Measurements from ENCODE around the gene DCC. TPM values are rescaled to one million over a fixed set of nuclear protein-coding genes. Genes with fewer than 3 reads are reported as not detected.

The DCC gene
- total and polyA plus RNA-seq, 5 donors, result 0.02 to 0.28 (median 0.17) TPM; not detected in 2

DNA sequence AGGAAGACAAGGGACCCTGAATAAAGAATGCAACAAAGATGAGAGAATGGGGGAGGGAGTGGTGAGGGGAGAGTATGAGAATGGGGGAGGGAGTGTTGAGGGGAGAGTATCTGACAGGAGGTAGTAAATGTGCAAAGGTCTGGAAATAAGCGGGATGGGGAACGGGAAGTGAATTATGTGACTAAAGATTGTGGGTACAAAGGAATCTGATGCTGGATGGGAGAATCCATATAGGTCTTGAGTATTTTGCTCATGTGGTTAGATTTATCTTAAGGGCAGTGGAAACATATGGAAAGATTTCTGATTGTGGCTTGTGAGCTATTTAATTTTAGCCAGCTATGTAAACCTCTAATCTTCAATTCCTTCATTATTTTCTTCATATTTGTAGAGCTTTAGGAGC is 593.4 kb downstream of the DCC start:
- Histone ChIP-seq H3K27me3 (ENCODE audit: control insufficient read depth, insufficient read depth) (no peaks in the 10 kb centered on the region), H3K4me3 (ENCODE audit: low read length) (no peak overlapping the region), H3K9me3 (ENCODE audit: control insufficient read depth, low read length) (no peaks in the 10 kb centered on the region), H3K27ac (ENCODE audit: low read length) (no peak overlapping the region), H3K4me1 (ENCODE audit: control insufficient read depth, insufficient read depth, low read length) (no peaks in the 10 kb centered on the region)
- ATAC-seq (no peak), DNase-seq (no peak)
- WGBS, result 80% methylated on average over 2 of the region's 2 CpGs
- intact Hi-C loops (cut with DNase I), result no loop called here

GRCh38 chr18:52936931-52937330 is 596.9 kb downstream of the DCC start:
- H3K27me3 ChIP-seq (ENCODE audit: control insufficient read depth, insufficient read depth), result no peaks in the 10 kb centered on the region
- no peak overlapping the region for H3K27ac ChIP-seq (ENCODE audit: low read length)
- 39% methylated on average over 1 of the region's 1 CpG for WGBS
- H3K4me3 ChIP-seq (ENCODE audit: low read length), result no peak overlapping the region
- DNase-seq (no peak), ATAC-seq (no peak)
- intact Hi-C loops (cut with DNase I), result no loop called here
- no peaks in the 10 kb centered on the region for H3K4me1 ChIP-seq (ENCODE audit: control insufficient read depth, insufficient read depth, low read length)
- H3K9me3 ChIP-seq (ENCODE audit: control insufficient read depth, low read length), result no peaks in the 10 kb centered on the region

DNA sequence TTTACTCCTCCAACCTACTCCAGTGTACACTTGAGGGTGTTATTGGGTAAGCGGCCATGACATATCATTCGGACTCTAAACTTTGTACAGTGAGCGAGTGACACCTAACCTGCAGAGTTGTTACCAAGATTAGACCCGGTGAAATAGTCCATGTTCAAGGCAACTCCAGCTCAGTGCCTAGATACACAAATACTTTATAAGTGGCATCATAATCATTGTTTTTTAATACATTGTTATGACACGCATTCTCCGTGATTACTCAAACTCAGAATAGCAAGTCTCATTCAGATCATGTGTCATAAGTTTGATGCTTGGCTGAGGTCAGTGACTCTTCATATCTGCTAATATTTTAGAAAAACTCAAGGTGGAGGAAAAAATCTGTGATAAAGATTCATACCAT is 597.8 kb downstream of the DCC start:
- H3K27me3 ChIP-seq (ENCODE audit: control insufficient read depth, insufficient read depth), result no peaks in the 10 kb centered on the region
- ATAC-seq, result no peak
- intact Hi-C loops (cut with DNase I), result no loop called here

DNA sequence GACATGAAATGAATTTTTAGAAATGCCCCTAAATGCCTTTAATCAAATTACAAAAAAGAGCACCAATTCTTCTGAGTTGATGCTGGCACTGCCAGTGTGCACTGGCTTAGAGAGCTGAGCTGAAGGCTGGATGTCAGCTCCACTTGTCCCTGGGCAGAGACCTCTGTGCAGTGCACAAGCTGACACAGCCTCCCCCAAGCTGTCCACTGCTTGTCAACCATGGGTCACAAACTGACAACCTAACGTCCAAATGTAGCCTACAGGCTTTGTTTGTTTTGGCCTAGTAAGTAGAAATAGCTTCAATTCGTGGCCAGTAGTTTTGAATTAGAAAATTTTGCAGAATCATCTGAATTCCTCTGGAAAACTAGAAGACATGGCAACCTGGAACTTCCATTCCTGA is 605.6 kb downstream of the DCC start:
- intact Hi-C loops (cut with DNase I), result no loop called here
- no peak for DNase-seq
- Histone ChIP-seq H3K4me3 (ENCODE audit: low read length) (no peak overlapping the region), H3K27ac (ENCODE audit: low read length) (no peak overlapping the region), H3K9me3 (ENCODE audit: control insufficient read depth, low read length) (no peaks in the 10 kb centered on the region), H3K4me1 (ENCODE audit: control insufficient read depth, insufficient read depth, low read length) (no peaks in the 10 kb centered on the region), H3K27me3 (ENCODE audit: control insufficient read depth, insufficient read depth) (no peaks in the 10 kb centered on the region)
- 23% methylated on average over 2 of the region's 2 CpGs for WGBS
- ATAC-seq, result no peak

More for the DNA sequence above, 597.8 kb downstream of the DCC start:
- Histone ChIP-seq H3K27ac (ENCODE audit: low read length) (no peak overlapping the region), H3K4me1 (ENCODE audit: control insufficient read depth, insufficient read depth, low read length) (no peaks in the 10 kb centered on the region), H3K4me3 (ENCODE audit: low read length) (no peak overlapping the region), H3K9me3 (ENCODE audit: control insufficient read depth, low read length) (no peaks in the 10 kb centered on the region)
- no peak for DNase-seq
- WGBS, result 90% methylated on average over 6 of the region's 6 CpGs

- ATAC-seq (no peak), DNase-seq (no peak)
- Histone ChIP-seq H3K27me3 (ENCODE audit: control insufficient read depth, insufficient read depth) (no peaks in the 10 kb centered on the region), H3K27ac (ENCODE audit: low read length) (no peak overlapping the region), H3K4me3 (ENCODE audit: low read length) (no peak overlapping the region), H3K4me1 (ENCODE audit: control insufficient read depth, insufficient read depth, low read length) (no peaks in the 10 kb centered on the region), H3K9me3 (ENCODE audit: control insufficient read depth, low read length) (no peaks in the 10 kb centered on the region)
- intact Hi-C loops (cut with DNase I), result no loop called here
- WGBS, result 32% methylated on average over 1 of the region's 1 CpG
These were observed 609.0 kb downstream of the DCC start for GRCh38 chr18:52948868-52949444.

- Histone ChIP-seq H3K4me3 (ENCODE audit: low read length) (no peak overlapping the region), H3K9me3 (ENCODE audit: control insufficient read depth, low read length) (no peaks in the 10 kb centered on the region), H3K4me1 (ENCODE audit: control insufficient read depth, insufficient read depth, low read length) (no peaks in the 10 kb centered on the region), H3K27ac (ENCODE audit: low read length) (no peak overlapping the region), H3K27me3 (ENCODE audit: control insufficient read depth, insufficient read depth) (no peaks in the 10 kb centered on the region)
- intact Hi-C loops (cut with DNase I), result no loop called here
- no peak for DNase-seq
- no peak for ATAC-seq
These were observed 610.2 kb downstream of the DCC start for GRCh38 chr18:52950155-52950554.

DNA sequence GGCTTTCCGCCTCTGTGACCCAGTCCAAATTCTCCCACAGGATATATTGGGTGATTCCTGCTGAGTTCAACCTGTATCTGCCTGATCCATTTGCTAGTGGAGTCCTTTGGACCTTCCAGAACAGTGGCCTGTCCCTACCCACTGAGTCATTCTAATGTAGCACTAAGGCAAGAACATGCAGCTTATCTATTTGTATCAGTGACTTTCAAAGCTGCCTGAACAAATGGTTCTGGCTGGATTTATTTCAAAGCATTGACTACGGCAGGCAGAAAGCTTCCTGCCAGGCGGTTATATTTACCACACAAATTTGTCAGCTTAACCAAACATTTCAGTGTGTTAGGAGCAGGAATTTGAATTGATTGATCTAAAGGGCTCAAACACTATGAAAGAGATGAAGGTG is 613.4 kb downstream of the DCC start:
- Histone ChIP-seq H3K4me1 (ENCODE audit: control insufficient read depth, insufficient read depth, low read length) (no peaks in the 10 kb centered on the region), H3K27ac (ENCODE audit: low read length) (no peak overlapping the region), H3K27me3 (ENCODE audit: control insufficient read depth, insufficient read depth) (no peaks in the 10 kb centered on the region), H3K9me3 (ENCODE audit: control insufficient read depth, low read length) (no peaks in the 10 kb centered on the region), H3K4me3 (ENCODE audit: low read length) (no peak overlapping the region)
- DNase-seq (no peak), ATAC-seq (no peak)
- 43% methylated on average over 3 of the region's 3 CpGs for WGBS
- intact Hi-C loops (cut with DNase I), result no loop called here

DNA sequence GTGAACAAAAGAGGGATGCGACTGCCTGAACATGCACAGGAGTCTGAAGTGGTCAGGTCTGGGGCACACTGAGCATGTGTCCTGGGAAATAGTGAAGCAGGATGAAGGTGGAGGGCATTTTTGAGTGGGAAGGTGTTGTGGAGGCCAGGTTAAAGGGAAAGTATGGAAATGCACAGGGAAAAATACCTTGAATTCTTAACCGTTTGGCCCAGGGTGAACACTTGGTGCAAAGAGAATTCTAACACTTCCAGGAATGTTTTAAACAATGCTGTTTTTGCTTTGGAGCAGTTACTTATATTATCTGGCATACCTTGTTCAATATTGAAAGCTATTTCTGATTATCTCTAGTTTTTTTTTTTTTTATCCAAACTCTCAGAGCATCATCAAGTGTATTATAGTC is 623.5 kb downstream of the DCC start:
- DNase-seq (no peak), ATAC-seq (no peak)
- Histone ChIP-seq H3K9me3 (ENCODE audit: control insufficient read depth, low read length) (no peaks in the 10 kb centered on the region), H3K27me3 (ENCODE audit: control insufficient read depth, insufficient read depth) (no peaks in the 10 kb centered on the region), H3K4me1 (ENCODE audit: control insufficient read depth, insufficient read depth, low read length) (no peaks in the 10 kb centered on the region), H3K4me3 (ENCODE audit: low read length) (no peak overlapping the region), H3K27ac (ENCODE audit: low read length) (no peak overlapping the region)
- intact Hi-C loops (cut with DNase I), result no loop called here
- WGBS, result 61% methylated on average over 2 of the region's 2 CpGs

DNA sequence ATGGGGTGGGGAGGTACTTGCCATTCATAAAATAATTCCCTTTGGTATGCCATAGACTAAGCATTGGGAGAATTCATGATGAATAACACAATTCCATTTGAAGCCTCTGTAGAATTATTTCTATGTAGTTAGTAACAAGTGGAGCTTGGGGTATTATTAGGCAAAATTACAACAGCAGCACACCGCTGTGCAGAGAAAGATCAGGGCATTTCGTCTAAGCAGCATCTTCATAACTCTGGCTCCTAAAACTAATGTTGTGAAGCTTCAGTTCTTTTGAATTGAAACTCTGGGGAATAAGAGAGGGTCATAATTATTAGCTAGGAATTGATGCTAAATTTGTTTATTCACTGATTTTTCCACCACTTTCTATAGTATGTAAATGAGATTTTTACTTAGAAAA is 630.7 kb downstream of the DCC start:
- intact Hi-C loops (cut with DNase I), result no loop called here
- Histone ChIP-seq H3K4me1 (ENCODE audit: control insufficient read depth, insufficient read depth, low read length) (no peaks in the 10 kb centered on the region), H3K27me3 (ENCODE audit: control insufficient read depth, insufficient read depth) (no peaks in the 10 kb centered on the region), H3K4me3 (ENCODE audit: low read length) (no peak overlapping the region), H3K9me3 (ENCODE audit: control insufficient read depth, low read length) (no peaks in the 10 kb centered on the region), H3K27ac (ENCODE audit: low read length) (no peak overlapping the region)
- 73% methylated on average over 2 of the region's 2 CpGs for WGBS
- DNase-seq (no peak), ATAC-seq (no peak)

GRCh38 chr18:52971097-52971496 is 631.1 kb downstream of the DCC start:
- WGBS, result 68% methylated on average over 2 of the region's 2 CpGs
- no peak for DNase-seq
- Histone ChIP-seq H3K27ac (ENCODE audit: low read length) (no peak overlapping the region), H3K4me3 (ENCODE audit: low read length) (no peak overlapping the region), H3K9me3 (ENCODE audit: control insufficient read depth, low read length) (no peaks in the 10 kb centered on the region), H3K27me3 (ENCODE audit: control insufficient read depth, insufficient read depth) (no peaks in the 10 kb centered on the region), H3K4me1 (ENCODE audit: control insufficient read depth, insufficient read depth, low read length) (no peaks in the 10 kb centered on the region)
- no peak for ATAC-seq
- intact Hi-C loops (cut with DNase I), result no loop called here

GRCh38 chr18:52979892-52980291 is 639.9 kb downstream of the DCC start:
- no peaks in the 10 kb centered on the region for H3K27me3 ChIP-seq (ENCODE audit: control insufficient read depth, insufficient read depth)
- H3K27ac ChIP-seq (ENCODE audit: low read length), result no peak overlapping the region
- ATAC-seq, result no peak
- no peak overlapping the region for H3K4me3 ChIP-seq (ENCODE audit: low read length)
- 50% methylated on average over 6 of the region's 6 CpGs for WGBS
- intact Hi-C loops (cut with DNase I), result no loop called here
- no peaks in the 10 kb centered on the region for H3K9me3 ChIP-seq (ENCODE audit: control insufficient read depth, low read length)
- DNase-seq, result no peak
- H3K4me1 ChIP-seq (ENCODE audit: control insufficient read depth, insufficient read depth, low read length), result no peaks in the 10 kb centered on the region

DNA sequence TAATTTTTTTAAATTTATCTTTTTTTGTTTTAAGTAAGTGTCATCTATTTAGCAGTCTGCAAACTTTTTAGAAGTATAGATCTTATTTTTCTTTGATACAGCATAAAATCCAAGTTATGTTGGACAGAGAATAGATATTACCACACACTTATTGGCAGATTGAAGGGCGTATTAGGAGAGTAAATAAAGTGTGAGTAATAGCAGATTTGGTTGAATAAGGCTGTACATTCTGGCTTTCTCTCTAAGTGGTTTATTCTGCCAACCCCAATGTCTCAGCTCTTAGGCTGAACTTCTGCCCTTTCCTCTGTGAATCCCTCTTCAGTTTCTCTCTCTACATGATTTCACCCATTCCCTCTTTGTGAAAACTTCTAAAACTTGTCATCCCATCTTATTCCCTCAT is 651.2 kb downstream of the DCC start:
- Histone ChIP-seq H3K4me3 (ENCODE audit: low read length) (no peak overlapping the region), H3K4me1 (ENCODE audit: control insufficient read depth, insufficient read depth, low read length) (no peaks in the 10 kb centered on the region), H3K27ac (ENCODE audit: low read length) (no peak overlapping the region), H3K27me3 (ENCODE audit: control insufficient read depth, insufficient read depth) (no peaks in the 10 kb centered on the region), H3K9me3 (ENCODE audit: control insufficient read depth, low read length) (no peaks in the 10 kb centered on the region)
- DNase-seq (no peak), ATAC-seq (no peak)
- 67% methylated on average over 1 of the region's 1 CpG for WGBS
- intact Hi-C loops (cut with DNase I), result no loop called here

Data from right cardiac atrium (tissue), 5 donors.